ENCODE data around the gene IQGAP2. TPM values are rescaled to one million over a fixed set of nuclear protein-coding genes. Genes with fewer than 3 reads are reported as not detected.

IQGAP2 gene
- total RNA-seq, 1 experiment from 2014 or later, result not detected

GRCh38 chr5:76379855-76380254 is 23.2 kb upstream of the IQGAP2 start:
- Histone ChIP-seq H3K9ac (ENCODE audit: low read length) (no peak overlapping the region), H3K4me3 (ENCODE audit: low read length) (no peak overlapping the region), H3K4me1 (ENCODE audit: insufficient read depth, low read length) (peaks cover 11% of the 10 kb centered on the region), H4K20me1 (ENCODE audit: low read length) (no peaks in the 10 kb centered on the region), H3K27me3 (ENCODE audit: low read length) (no peaks in the 10 kb centered on the region), H3K27ac (ENCODE audit: low read length) (no peak overlapping the region), H3K4me2 (ENCODE audit: low read length) (0 out of 2 replicates have a peak overlapping the region, but pooled peaks have one; percentile 63), H2AFZ (ENCODE audit: low read length) (no peak overlapping the region), H3F3A (ENCODE audit: low read length, unreplicated experiment) (no peaks in the 10 kb centered on the region), H3K36me3 (ENCODE audit: low read depth, low read length) (no peaks in the 10 kb centered on the region), H3K9me2 (replicated peaks; ENCODE audit: low read length) (no peaks in the 10 kb centered on the region), H3K79me2 (ENCODE audit: low read length) (no peaks in the 10 kb centered on the region), H3K9me3 (ENCODE audit: low read length) (no peaks in the 10 kb centered on the region)
- intact Hi-C loops (cut with micrococcal nuclease), result no loop called here
- no peak for DNase-seq
- TF ChIP-seq CTCF (conservative IDR thresholded peaks at IDR 0.05; ENCODE audit: low read depth, low read length), result no peak
- TF ChIP-seq EZH2 (IDR thresholded peaks at IDR 0.05; ENCODE audit: low read length, unreplicated experiment), result no peak
- no peak for TF ChIP-seq EZH2phosphoT487 (IDR thresholded peaks at IDR 0.05; ENCODE audit: borderline replicate concordance, low read length)
- ChIA-PET CTCF (no interaction called here), POLR2A (ENCODE audit: unreplicated experiment) (interaction anchor here (0.6 kb wide), 1 partner anchor 935 kb away, joined by 3 read pairs; no protein-coding TSS in a partner anchor)
- ATAC-seq, result no peak
- BruUV-seq (replicated peaks), result no TSS peak

- Histone ChIP-seq H3K27ac (ENCODE audit: low read length) (no peak overlapping the region), H3K79me2 (ENCODE audit: low read length) (no peaks in the 10 kb centered on the region), H3K4me3 (ENCODE audit: low read length) (no peak overlapping the region), H3K27me3 (ENCODE audit: low read length) (no peaks in the 10 kb centered on the region), H2AFZ (ENCODE audit: low read length) (no peak overlapping the region), H3K4me2 (ENCODE audit: low read length) (no peak overlapping the region), H3F3A (ENCODE audit: low read length, unreplicated experiment) (no peaks in the 10 kb centered on the region), H4K20me1 (ENCODE audit: low read length) (no peaks in the 10 kb centered on the region), H3K36me3 (ENCODE audit: low read depth, low read length) (no peaks in the 10 kb centered on the region), H3K9ac (ENCODE audit: low read length) (no peak overlapping the region), H3K9me2 (replicated peaks; ENCODE audit: low read length) (no peaks in the 10 kb centered on the region), H3K4me1 (ENCODE audit: insufficient read depth, low read length) (peaks cover 11% of the 10 kb centered on the region), H3K9me3 (ENCODE audit: low read length) (no peaks in the 10 kb centered on the region)
- ATAC-seq (no peak), DNase-seq (no peak)
- no TSS peak for BruUV-seq (replicated peaks)
- intact Hi-C loops (cut with micrococcal nuclease), result no loop called here
- ChIA-PET CTCF (no interaction called here), POLR2A (ENCODE audit: unreplicated experiment) (no interaction called here)
- TF ChIP-seq EZH2 (IDR thresholded peaks at IDR 0.05; ENCODE audit: low read length, unreplicated experiment) (no peak), EZH2phosphoT487 (IDR thresholded peaks at IDR 0.05; ENCODE audit: borderline replicate concordance, low read length) (no peak), CTCF (conservative IDR thresholded peaks at IDR 0.05; ENCODE audit: low read depth, low read length) (no peak)
These were observed 22.6 kb upstream of the IQGAP2 start for GRCh38 chr5:76380346-76381066.

DNA sequence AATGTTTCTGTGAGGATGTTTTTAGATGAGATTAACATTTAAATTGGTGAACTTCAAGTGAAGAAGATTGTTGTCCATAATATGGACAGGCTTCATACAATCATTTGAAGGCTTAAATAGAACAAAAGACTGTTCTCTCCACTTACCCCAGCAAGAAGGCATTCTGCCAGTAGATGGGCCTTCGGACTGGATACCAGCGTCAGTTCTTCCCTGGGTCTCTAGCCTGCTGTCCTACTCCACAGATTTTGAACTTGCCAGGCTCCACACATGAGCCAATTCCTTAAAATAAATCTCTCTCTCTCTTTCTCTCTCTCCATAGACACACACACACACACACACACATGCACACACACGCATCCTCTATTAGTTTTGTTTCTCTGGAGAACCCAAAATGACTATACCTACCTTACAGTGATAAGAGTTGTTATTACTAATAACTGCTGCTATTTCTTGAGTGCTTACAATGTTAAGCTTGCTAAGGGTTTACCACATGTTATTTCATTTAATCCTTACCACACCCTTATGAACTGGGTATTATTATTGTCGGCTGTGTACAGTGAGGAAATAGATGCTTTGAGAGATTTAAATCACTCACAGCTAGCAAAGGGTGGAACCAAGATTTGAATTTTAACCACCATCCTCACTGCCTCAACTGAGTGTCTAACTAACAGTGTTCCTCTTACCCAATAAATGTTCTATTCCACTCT is 19.8 kb upstream of the IQGAP2 start:
- no peaks in the 10 kb centered on the region for H3K9me2 ChIP-seq (replicated peaks; ENCODE audit: low read length)
- no peaks in the 10 kb centered on the region for H3K36me3 ChIP-seq (ENCODE audit: low read depth, low read length)
- DNase-seq (no peak), ATAC-seq (no peak)
- H3K79me2 ChIP-seq (ENCODE audit: low read length), result no peaks in the 10 kb centered on the region
- ChIA-PET CTCF (no interaction called here), POLR2A (ENCODE audit: unreplicated experiment) (no interaction called here)
- H3K4me2 ChIP-seq (ENCODE audit: low read length), result no peak overlapping the region
- TF ChIP-seq EZH2 (IDR thresholded peaks at IDR 0.05; ENCODE audit: low read length, unreplicated experiment), result no peak
- TF ChIP-seq CTCF (conservative IDR thresholded peaks at IDR 0.05; ENCODE audit: low read depth, low read length), result no peak
- no peak for TF ChIP-seq EZH2phosphoT487 (IDR thresholded peaks at IDR 0.05; ENCODE audit: borderline replicate concordance, low read length)
- H3K4me1 ChIP-seq (ENCODE audit: insufficient read depth, low read length), result peaks cover 14% of the 10 kb centered on the region
- H3K9ac ChIP-seq (ENCODE audit: low read length), result no peak overlapping the region
- H3F3A ChIP-seq (ENCODE audit: low read length, unreplicated experiment), result no peaks in the 10 kb centered on the region
- no TSS peak for BruUV-seq (replicated peaks)
- no peaks in the 10 kb centered on the region for H3K27me3 ChIP-seq (ENCODE audit: low read length)
- no peak overlapping the region for H3K27ac ChIP-seq (ENCODE audit: low read length)
- intact Hi-C loops (cut with micrococcal nuclease), result no loop called here
- no peak overlapping the region for H2AFZ ChIP-seq (ENCODE audit: low read length)
- H3K9me3 ChIP-seq (ENCODE audit: low read length), result no peaks in the 10 kb centered on the region
- no peaks in the 10 kb centered on the region for H4K20me1 ChIP-seq (ENCODE audit: low read length)
- H3K4me3 ChIP-seq (ENCODE audit: low read length), result no peak overlapping the region

Measured in PC-3 (cell line).